GM23338 (cell line): Measurements from ENCODE around the gene LMLN. TPM values are rescaled to one million over a fixed set of nuclear protein-coding genes. Genes with fewer than 3 reads are reported as not detected.
A peak's percentile ranks its signal among the peaks of the same experiment; 100 is the strongest.

ENCODE experiments used
- ATAC-seq: fragments of 200-7000 bp; cut with Tn5 transposase; 3 replicates; pipeline ENCODE4 v1.9.1; 2020
- DNase-seq: peaks from one replicate; pipeline ENCODE4 v3.0.0-alpha.2; 2015; ENCODE audit warnings: low spot score
- H2AFZ ChIP-seq: fragments of 200-600 bp; sonication (generic); 2 replicates; pipeline ENCODE4 v1.8.0; 2016; ENCODE audit warnings: antibody characterized with exemption, mild to moderate bottlenecking, moderate library complexity
- H3F3A ChIP-seq: fragments of 200-600 bp; sonication (generic); replicated peaks from 2 replicates; pipeline ENCODE4 v1.8.0; 2017; ENCODE audit warnings: antibody characterized with exemption, mixed run types, low read depth
- H3K27ac ChIP-seq: fragments of 200-600 bp; sonication (generic); 2 replicates; pipeline ENCODE4 v1.6.1; 2016; ENCODE audit warnings: low read depth
- H3K27me3 ChIP-seq: fragments of 200-600 bp; sonication (generic); 2 replicates; pipeline ENCODE4 v1.8.0; 2016; ENCODE audit warnings: mild to moderate bottlenecking, mixed run types, moderate library complexity; ENCODE audit not compliant: insufficient read depth
- H3K36me3 ChIP-seq: fragments of 200-600 bp; sonication (generic); 2 replicates; pipeline ENCODE4 v1.8.0; 2016; ENCODE audit warnings: mild to moderate bottlenecking; ENCODE audit not compliant: insufficient read depth
- H3K4me1 ChIP-seq: fragments of 200-600 bp; sonication (generic); 2 replicates; pipeline ENCODE4 v1.8.0; 2016; ENCODE audit warnings: mild to moderate bottlenecking, moderate library complexity; ENCODE audit not compliant: insufficient read depth
- H3K4me2 ChIP-seq: fragments of 200-600 bp; sonication (generic); 2 replicates; pipeline ENCODE4 v1.7.1; 2017; ENCODE audit warnings: mixed run types
- H3K4me3 ChIP-seq: fragments of 200-600 bp; sonication (generic); 2 replicates; pipeline ENCODE4 v1.6.1; 2016; ENCODE audit warnings: mixed run types
- H3K79me2 ChIP-seq: fragments of 200-600 bp; sonication (generic); replicated peaks from 2 replicates; pipeline ENCODE4 v1.8.0; 2017; ENCODE audit warnings: mild to moderate bottlenecking; ENCODE audit not compliant: insufficient read depth
- H3K9me2 ChIP-seq: fragments of 200-600 bp; sonication (generic); 2 replicates; pipeline ENCODE4 v1.8.0; 2017; ENCODE audit not compliant: insufficient read depth
- H4K20me1 ChIP-seq: fragments of 200-600 bp; sonication (generic); replicated peaks from 2 replicates; pipeline ENCODE4 v1.8.0; 2017; ENCODE audit warnings: mild to moderate bottlenecking; ENCODE audit not compliant: insufficient read depth
- H3K27ac Mint-ChIP-seq: 2 replicates; pipeline ENCODE4 v1.8.0; 2020; ENCODE audit warnings: inconsistent platforms, mild to moderate bottlenecking, moderate library complexity, mixed read lengths
- H3K27me3 Mint-ChIP-seq: 3 replicates; pipeline ENCODE4 v1.8.0; 2022; ENCODE audit warnings: low read depth, mild to moderate bottlenecking, moderate library complexity, mixed read lengths, inconsistent platforms; ENCODE audit not compliant: insufficient read depth, poor library complexity
- H3K36me3 Mint-ChIP-seq: 3 replicates; pipeline ENCODE4 v1.8.0; 2021; ENCODE audit warnings: low read depth, mild to moderate bottlenecking, inconsistent platforms, moderate library complexity, mixed read lengths
- H3K4me1 Mint-ChIP-seq: 3 replicates; pipeline ENCODE4 v1.8.0; 2020; ENCODE audit warnings: mild to moderate bottlenecking, inconsistent platforms, mixed read lengths
- H3K4me3 Mint-ChIP-seq: 3 replicates; pipeline ENCODE4 v1.8.0; 2021; ENCODE audit warnings: moderate library complexity, mild to moderate bottlenecking, inconsistent platforms, mixed read lengths
- H3K9me3 Mint-ChIP-seq: 3 replicates; pipeline ENCODE4 v1.8.0; 2020; ENCODE audit warnings: moderate library complexity, mild to moderate bottlenecking, inconsistent platforms, mixed read lengths
- CREB1 ChIP-seq: fragments of 250-450 bp; sonication (Bioruptor Pico); IDR thresholded peaks from 2 replicates; pipeline ENCODE4 v1.5.0; 2020; ENCODE audit warnings: low read depth, mild to moderate bottlenecking, moderate library complexity
- CTCF ChIP-seq, 2 experiments: fragments of 200-600 bp in 1 of 2; sonication (generic) in 1 of 2; conservative IDR thresholded peaks; 2 replicates each; pipeline versions ENCODE4 v1.5.1 to v1.6.1; 2016 to 2017; ENCODE audit warnings: antibody characterized with exemption in 2 of 2, low read depth in 2 of 2, mild to moderate bottlenecking in 2 of 2, moderate library complexity in 1 of 2
- ETS1 ChIP-seq: IDR thresholded peaks from 2 replicates; pipeline ENCODE4 v1.6.1; 2016; ENCODE audit warnings: antibody characterized with exemption
- EZH2 ChIP-seq: fragments of 200-600 bp; sonication (generic); IDR thresholded peaks from one replicate; pipeline ENCODE4 v1.8.0; 2017; ENCODE audit warnings: antibody characterized with exemption, mild to moderate bottlenecking, low read depth; ENCODE audit not compliant: unreplicated experiment
- EZH2phosphoT487 ChIP-seq: fragments of 200-600 bp; sonication (generic); IDR thresholded peaks from one replicate; pipeline ENCODE4 v1.8.1; 2018; ENCODE audit warnings: antibody characterized with exemption; ENCODE audit not compliant: unreplicated experiment
- JUNB ChIP-seq: IDR thresholded peaks from one replicate; pipeline ENCODE4 v1.6.1; 2016; ENCODE audit warnings: antibody characterized with exemption; ENCODE audit not compliant: unreplicated experiment
- NANOG ChIP-seq: IDR thresholded peaks from 2 replicates; pipeline ENCODE4 v1.6.1; 2016; ENCODE audit warnings: antibody characterized with exemption, borderline replicate concordance
- POLR2AphosphoS5 ChIP-seq: IDR thresholded peaks from 2 replicates; pipeline ENCODE4 v1.6.1; 2016; ENCODE audit warnings: antibody characterized with exemption, low read depth
- REST ChIP-seq: IDR thresholded peaks from one replicate; pipeline ENCODE4 v1.6.1; 2018; ENCODE audit warnings: antibody characterized with exemption; ENCODE audit not compliant: unreplicated experiment
- STAT1 ChIP-seq: IDR thresholded peaks from one replicate; pipeline ENCODE4 v1.6.1; 2016; ENCODE audit warnings: antibody characterized with exemption; ENCODE audit not compliant: unreplicated experiment
- ZNF114 ChIP-seq: fragments of 250-450 bp; sonication (Bioruptor Pico); IDR thresholded peaks from 2 replicates; pipeline ENCODE4 v1.5.0; 2020; ENCODE audit warnings: mild to moderate bottlenecking, moderate library complexity
- ZNF331 ChIP-seq: fragments of 250-450 bp; sonication (Bioruptor Pico); IDR thresholded peaks from 2 replicates; pipeline ENCODE4 v1.5.0; 2020; ENCODE audit warnings: low read depth, mild to moderate bottlenecking, moderate library complexity
- ZNF462 ChIP-seq: fragments of 250-450 bp; sonication (Bioruptor Pico); IDR thresholded peaks from 2 replicates; pipeline ENCODE4 v1.5.0; 2020; ENCODE audit warnings: mild to moderate bottlenecking, moderate library complexity
- polyA plus RNA-seq: library from polyadenylated mRNA; unstranded; fragments of >200 nt; fragmentation: Nextera tagmentation; extraction: Ambion mirVana; gene quantifications from 2 replicates; pipeline ENCODE4 v1.2.1, GENCODE V29; 2016
- total RNA-seq: library from RNA; depleted of rRNA; stranded (reverse); fragments of >200 nt; shearing (Covaris generic); gene quantifications from 2 replicates; pipeline ENCODE4 v1.2.3, GENCODE V29; 2014

The LMLN gene
- total and polyA plus RNA-seq, 2 experiments from 2014 or later, result 2.3 to 4.3 TPM

GRCh38 chr3:197912741-197913476 lies 47.1 kb upstream of the LMLN start:
- no peak for TF ChIP-seq STAT1
- no peak for TF ChIP-seq ETS1
- no peak for TF ChIP-seq EZH2
- no peak for TF ChIP-seq EZH2phosphoT487
- TF ChIP-seq CREB1 (CRISPR knock-in tag), result no peak
- TF ChIP-seq POLR2AphosphoS5, result no peak
- no peak for TF ChIP-seq ZNF331
- TF ChIP-seq REST, result no peak
- TF ChIP-seq ZNF114 (CRISPR knock-in tag), result no peak
- TF ChIP-seq CTCF (conservative IDR thresholded peaks at IDR 0.05; ENCODE audit: low read depth in 2 of 2), result no peak
- TF ChIP-seq NANOG, result no peak
- TF ChIP-seq JUNB, result no peak
- TF ChIP-seq ZNF462 (CRISPR knock-in tag), result no peak
- peaks cover 3% of the 10 kb centered on the region for H3K27me3 Mint-ChIP-seq
- no peaks in the 10 kb centered on the region for H4K20me1 ChIP-seq
- no peak overlapping the region for H3K4me3 Mint-ChIP-seq
- no peak for DNase-seq
- no peaks in the 10 kb centered on the region for H3K9me3 Mint-ChIP-seq
- peak; percentile 88 for ATAC-seq
- peaks cover 15% of the 10 kb centered on the region for H3K4me1 Mint-ChIP-seq
- H3K9me2 ChIP-seq, result no peaks in the 10 kb centered on the region
- H3K4me1 ChIP-seq, result no peaks in the 10 kb centered on the region
- H3K27ac ChIP-seq, result no peak overlapping the region
- H3K4me2 ChIP-seq, result no peak overlapping the region
- no peaks in the 10 kb centered on the region for H3K27me3 ChIP-seq
- no peaks in the 10 kb centered on the region for H3K36me3 Mint-ChIP-seq
- no peaks in the 10 kb centered on the region for H3K79me2 ChIP-seq
- peak overlapping the region; percentile 33; the same call in 1 of the 2 replicates for H3K27ac Mint-ChIP-seq
- no peaks in the 10 kb centered on the region for H3F3A ChIP-seq
- no peaks in the 10 kb centered on the region for H3K36me3 ChIP-seq
- H3K4me3 ChIP-seq, result no peak overlapping the region
- 0 out of 2 replicates have a peak overlapping the region, but pooled peaks have one; percentile 4 for H2AFZ ChIP-seq
